ENCODE data around the gene TGFBR3. TPM values are rescaled to one million over a fixed set of nuclear protein-coding genes. Genes with fewer than 3 reads are reported as not detected.

Gene TGFBR3
- total RNA-seq, 1 experiment from 2014 or later, result 2.4 TPM

GRCh38 chr1:91696321-91696720 is 189.6 kb downstream of the TGFBR3 start:
- H4K5ac ChIP-seq (ENCODE audit: insufficient read length, low read depth, low read length), result no peak overlapping the region
- no peak overlapping the region for H3K23ac ChIP-seq (ENCODE audit: insufficient read length, low read depth, low read length)
- H3K4me3 Mint-ChIP-seq, result no peak overlapping the region
- H3K4me2 ChIP-seq (ENCODE audit: insufficient read depth, insufficient read length, low read length), result no peak overlapping the region
- no peaks in the 10 kb centered on the region for H4K20me1 ChIP-seq (ENCODE audit: control insufficient read depth, insufficient read depth, insufficient read length)
- no peak overlapping the region for H3T11ph ChIP-seq (ENCODE audit: low read length)
- DNase-seq, result no peak
- no peaks in the 10 kb centered on the region for H3K9me3 Mint-ChIP-seq
- no peak overlapping the region for H3K4ac ChIP-seq (ENCODE audit: low read depth, low read length)
- no peaks in the 10 kb centered on the region for H3K23me2 ChIP-seq (ENCODE audit: insufficient read length, low read depth, low read length, poor library complexity, severe bottlenecking)
- H3K4me1 ChIP-seq (ENCODE audit: insufficient read depth, low read length), result peaks cover 2% of the 10 kb centered on the region; the same call in 1 of the 2 replicates
- H2BK15ac ChIP-seq (ENCODE audit: low read depth, low read length), result no peak overlapping the region
- H3K27ac ChIP-seq (ENCODE audit: insufficient read length, low read depth, low read length), result no peak overlapping the region
- H3K9me3 ChIP-seq (ENCODE audit: control insufficient read depth, low read depth, low read length), result no peaks in the 10 kb centered on the region
- no peak overlapping the region for H2AFZ ChIP-seq (ENCODE audit: low read length)
- no peak overlapping the region for H4K91ac ChIP-seq (ENCODE audit: insufficient read length, low read depth, low read length)
- no peak for TF ChIP-seq CTCF (conservative IDR thresholded peaks at IDR 0.05)
- no peak overlapping the region for H2BK120ac ChIP-seq (ENCODE audit: low read depth, low read length, poor library complexity, severe bottlenecking)
- H3K36me3 Mint-ChIP-seq (ENCODE audit: insufficient read depth in 1 of 3, low read depth in 3 of 3), result no peaks in the 10 kb centered on the region
- H3K27ac Mint-ChIP-seq, result no peak overlapping the region
- no peak overlapping the region for H3K9ac ChIP-seq (ENCODE audit: extremely low read depth, insufficient read length, low read length)
- no peak overlapping the region for H3K14ac ChIP-seq (ENCODE audit: insufficient read depth, low read length)
- peaks cover 9 to 10% of the 10 kb centered on the region in 2 experiments for H3K4me1 Mint-ChIP-seq
- no peak overlapping the region for H3K56ac ChIP-seq (ENCODE audit: insufficient read length, low read depth, low read length)
- no peaks in the 10 kb centered on the region for H3K79me2 ChIP-seq (ENCODE audit: insufficient read depth, low read length)
- H2BK5ac ChIP-seq (ENCODE audit: insufficient read length, low read length), result no peak overlapping the region
- H3K79me1 ChIP-seq (ENCODE audit: insufficient read depth, low read depth, low read length, poor library complexity, severe bottlenecking), result no peaks in the 10 kb centered on the region
- H2AK5ac ChIP-seq (ENCODE audit: insufficient read length, low read length), result no peak overlapping the region
- no peaks in the 10 kb centered on the region for H3K27me3 ChIP-seq (ENCODE audit: insufficient read depth, low read length)
- H3K18ac ChIP-seq (ENCODE audit: insufficient read length, low read depth, low read length), result no peak overlapping the region
- no peak overlapping the region for H4K8ac ChIP-seq (replicated peaks; ENCODE audit: insufficient read length, low read depth, low read length)
- no peak overlapping the region for H2BK20ac ChIP-seq (ENCODE audit: low read depth, low read length, poor library complexity, severe bottlenecking)
- H2BK12ac ChIP-seq (ENCODE audit: insufficient read length, low read depth, low read length), result no peak overlapping the region
- H3K27me3 Mint-ChIP-seq (ENCODE audit: low read depth), result no peaks in the 10 kb centered on the region; the same call in 1 of the 2 replicates
- 100% methylated on average over 1 of the region's 2 CpGs for WGBS (ENCODE audit: extremely low coverage, insufficient read length, low lambda C conversion rate)
